Caco-2 (cell line): ENCODE data around the gene ZNF814. TPM values are rescaled to one million over a fixed set of nuclear protein-coding genes. Genes with fewer than 3 reads are reported as not detected.
A peak's percentile ranks its signal among the peaks of the same experiment; 100 is the strongest.
"Not testable (repeated sequence)": the region's sequence is repeated elsewhere in the genome, so short reads cannot be mapped to it uniquely, and the experiment has no call there.

Source experiments
- BruUV-seq: library from RNA; stranded (reverse); fragments of 400-500 nt; replicated peaks from 2 replicates; lab custom pipeline; 2021; lab: Mats Ljungman, UMichigan
- CTCF ChIA-PET: fragments of 300-600 bp; sonication (Branson Sonifier 250); formaldehyde crosslinking; loops from one replicate; lab custom pipeline; 2022; ENCODE audit warnings: antibody characterized with exemption; lab: Charles Lee
- POLR2A ChIA-PET: fragments of 300-600 bp; sonication (Branson Sonifier 250); formaldehyde crosslinking; loops from one replicate; lab custom pipeline; 2022; ENCODE audit warnings: antibody characterized with exemption; lab: Charles Lee
- DNase-seq, 2 experiments: peaks; one replicate each; pipeline versions ENCODE4 v3.0.0 to v3.0.0-alpha.2; 2020 to 2022
- H3K27me3 ChIP-seq: replicated peaks from 2 replicates; pipeline ENCODE4 v1.6.0; 2011; ENCODE audit warnings: low read length; ENCODE audit not compliant: control insufficient read depth, insufficient read depth
- H3K36me3 ChIP-seq: 2 replicates; pipeline ENCODE4 v1.5.1; 2011; ENCODE audit warnings: low read length; ENCODE audit not compliant: control insufficient read depth, insufficient read depth
- H3K4me1 ChIP-seq: fragments of 250-450 bp; sonication (Bioruptor Pico); 2 replicates; pipeline ENCODE4 v1.5.1; 2020; ENCODE audit warnings: mild to moderate bottlenecking
- H3K4me3 ChIP-seq: 2 replicates; pipeline ENCODE4 v1.5.1; 2011; ENCODE audit warnings: low read depth, mild to moderate bottlenecking, control low read depth, low read length
- H3K9me3 ChIP-seq: fragments of 250-450 bp; sonication (Bioruptor Pico); 2 replicates; pipeline ENCODE4 v1.5.1; 2020; ENCODE audit warnings: mild to moderate bottlenecking, moderate library complexity
- H3K27ac Mint-ChIP-seq: one replicate; pipeline ENCODE4 v1.8.0; 2022; ENCODE audit warnings: mixed read lengths; ENCODE audit not compliant: unreplicated experiment
- H3K27me3 Mint-ChIP-seq: one replicate; pipeline ENCODE4 v1.8.0; 2022; ENCODE audit warnings: mixed read lengths; ENCODE audit not compliant: insufficient read depth, unreplicated experiment
- H3K36me3 Mint-ChIP-seq: one replicate; pipeline ENCODE4 v1.8.0; 2022; ENCODE audit warnings: mild to moderate bottlenecking, mixed read lengths; ENCODE audit not compliant: insufficient read depth, unreplicated experiment
- H3K4me1 Mint-ChIP-seq: one replicate; pipeline ENCODE4 v1.8.0; 2022; ENCODE audit warnings: low read depth, mixed read lengths; ENCODE audit not compliant: unreplicated experiment
- H3K4me3 Mint-ChIP-seq: one replicate; pipeline ENCODE4 v1.8.0; 2022; ENCODE audit warnings: mild to moderate bottlenecking, moderate library complexity, mixed read lengths; ENCODE audit not compliant: unreplicated experiment
- H3K9me3 Mint-ChIP-seq: one replicate; pipeline ENCODE4 v1.8.0; 2022; ENCODE audit warnings: mixed read lengths; ENCODE audit not compliant: unreplicated experiment
- CTCF ChIP-seq, 2 experiments: fragments of 200-600 bp in 1 of 2; IDR thresholded peaks; 1 replicate in 1 of 2; 2 replicates in 1 of 2; pipeline versions ENCODE4 v1.5.1 to v1.8.0; 2011 to 2022; ENCODE audit warnings: antibody characterized with exemption in 1 of 2, control low read depth in 1 of 2, inconsistent platforms in 1 of 2, low read depth in 1 of 2, low read length in 1 of 2, mild to moderate bottlenecking in 1 of 2, moderate library complexity in 1 of 2; ENCODE audit not compliant: insufficient read depth in 1 of 2, severe bottlenecking in 1 of 2, unreplicated experiment in 1 of 2
- intact Hi-C: fragments of 100-400 bp; cut with micrococcal nuclease; formaldehyde crosslinking; loops from one replicate; pipeline ENCODE4 v1.10.0; 2022; ENCODE audit not compliant: unreplicated experiment
- total RNA-seq: library from RNA; stranded (reverse); gene quantifications from 2 replicates; pipeline ENCODE4 v1.2.3, GENCODE V29; 2022

ZNF814 gene
- total RNA-seq, 1 experiment from 2014 or later = 8.3 TPM

- Histone ChIP-seq H3K27me3 (no peaks in the 10 kb centered on the region), H3K9me3 (no peaks in the 10 kb centered on the region), H3K36me3 (no peaks in the 10 kb centered on the region), H3K4me3 (0 out of 2 replicates have a peak within 1 kb of the TSS, but pooled peaks have one; percentile 2), H3K4me1 (peaks cover 40% of the 10 kb centered on the region)
- Mint-ChIP-seq H3K4me1 (peaks cover 36% of the 10 kb centered on the region), H3K27ac (peak within 1 kb of the TSS; percentile 77), H3K27me3 (no peaks in the 10 kb centered on the region), H3K4me3 (peak within 1 kb of the TSS; percentile 34), H3K36me3 (peaks cover 72% of the 10 kb centered on the region), H3K9me3 (no peaks in the 10 kb centered on the region)
- intact Hi-C loops = no loop called here
- peak; percentile 79 to 81 for DNase-seq
- ChIA-PET POLR2A (no interaction called here), CTCF (interaction anchor here (1.1 to 1.2 kb wide), 2 partner anchors 11 kb away, joined by 4 to 5 read pairs; no protein-coding TSS in a partner anchor)
- peak; percentile 47 to 60 for TF ChIP-seq CTCF (IDR thresholded peaks at IDR 0.05; ENCODE audit: insufficient read depth in 1 of 2, low read depth in 1 of 2, low read length in 1 of 2, severe bottlenecking in 1 of 2, unreplicated experiment in 1 of 2)
- no TSS peak for BruUV-seq
These were observed 58.7 kb downstream of the ZNF814 start, which contains the start of gene ZNF587B for GRCh38 chr19:57830071-57830602. Gene ZNF587B, plus strand, starts transcription at chr19:57830299. Its CDS starts 230 bp downstream, at chr19:57830529.

- ChIA-PET POLR2A (no interaction called here), CTCF (no interaction called here)
- H3K4me3 ChIP-seq = no peak overlapping the region
- Mint-ChIP-seq H3K4me1 (peaks cover 39% of the 10 kb centered on the region), H3K27ac (peak overlapping the region; percentile 77), H3K27me3 (no peaks in the 10 kb centered on the region), H3K4me3 (peak overlapping the region; percentile 34), H3K9me3 (no peaks in the 10 kb centered on the region), H3K36me3 (peaks cover 73% of the 10 kb centered on the region)
- DNase-seq = no peak
- no TSS peak for BruUV-seq
- no peaks in the 10 kb centered on the region for H3K27me3 ChIP-seq
- no peaks in the 10 kb centered on the region for H3K9me3 ChIP-seq
- no peaks in the 10 kb centered on the region for H3K36me3 ChIP-seq
- peaks cover 45% of the 10 kb centered on the region for H3K4me1 ChIP-seq
- intact Hi-C loops = loop anchor here (1.0 kb wide), 1 partner anchor 13 kb away; no protein-coding TSS in a partner anchor
- no peak for TF ChIP-seq CTCF (IDR thresholded peaks at IDR 0.05; ENCODE audit: insufficient read depth in 1 of 2, low read depth in 1 of 2, low read length in 1 of 2, severe bottlenecking in 1 of 2, unreplicated experiment in 1 of 2)
These were observed 59.5 kb downstream of the ZNF814 start for GRCh38 chr19:57829316-57829715.

GRCh38 chr19:57825511-57825910 lies 63.3 kb downstream of the ZNF814 start:
- Mint-ChIP-seq H3K9me3 (no peaks in the 10 kb centered on the region), H3K4me3 (no peak overlapping the region), H3K4me1 (peaks cover 60% of the 10 kb centered on the region), H3K36me3 (peaks cover 86% of the 10 kb centered on the region), H3K27ac (no peak overlapping the region), H3K27me3 (no peaks in the 10 kb centered on the region)
- Histone ChIP-seq H3K27me3 (no peaks in the 10 kb centered on the region), H3K9me3 (no peaks in the 10 kb centered on the region), H3K4me1 (peaks cover 72% of the 10 kb centered on the region), H3K4me3 (no peak overlapping the region), H3K36me3 (no peaks in the 10 kb centered on the region; the same call in 1 of the 2 replicates)
- POLR2A ChIA-PET = no interaction called here
- BruUV-seq = no TSS peak
- CTCF ChIA-PET = no interaction called here
- DNase-seq = no peak
- intact Hi-C loops = no loop called here
- no peak for TF ChIP-seq CTCF (IDR thresholded peaks at IDR 0.05; ENCODE audit: insufficient read depth in 1 of 2, low read depth in 1 of 2, low read length in 1 of 2, severe bottlenecking in 1 of 2, unreplicated experiment in 1 of 2)

DNA sequence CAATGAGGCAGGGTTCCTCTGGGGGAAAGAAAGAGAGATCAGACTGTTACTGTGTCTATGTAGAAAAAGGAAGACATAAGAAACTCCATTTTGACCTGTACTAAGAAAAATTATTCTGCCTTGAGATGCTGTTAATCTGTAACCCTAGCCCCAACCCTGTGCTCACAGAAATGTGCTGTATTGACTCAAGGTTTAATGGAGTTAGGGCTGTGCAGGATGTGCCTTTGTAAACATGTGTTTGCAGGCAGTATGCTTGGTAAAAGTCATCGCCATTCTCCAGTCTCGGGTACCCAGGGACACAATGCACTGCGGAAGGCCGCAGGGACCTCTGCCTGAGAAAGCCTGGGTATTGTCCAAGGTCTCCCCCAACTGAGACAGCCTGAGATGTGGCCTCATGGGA lies 65.2 kb downstream of the ZNF814 start:
- H3K27me3 ChIP-seq, CTCF ChIA-PET, POLR2A ChIA-PET, intact Hi-C loops, H3K4me3 ChIP-seq, H3K9me3 ChIP-seq, H3K9me3 Mint-ChIP-seq, H3K36me3 ChIP-seq, H3K27me3 Mint-ChIP-seq, BruUV-seq, DNase-seq: not testable (repeated sequence)
- H3K4me3 Mint-ChIP-seq = peak overlapping the region; percentile 54
- H3K36me3 Mint-ChIP-seq = peaks cover 82% of the 10 kb centered on the region
- H3K27ac Mint-ChIP-seq = peak overlapping the region; percentile 69
- peaks cover 56% of the 10 kb centered on the region for H3K4me1 ChIP-seq
- peaks cover 50% of the 10 kb centered on the region for H3K4me1 Mint-ChIP-seq

DNA sequence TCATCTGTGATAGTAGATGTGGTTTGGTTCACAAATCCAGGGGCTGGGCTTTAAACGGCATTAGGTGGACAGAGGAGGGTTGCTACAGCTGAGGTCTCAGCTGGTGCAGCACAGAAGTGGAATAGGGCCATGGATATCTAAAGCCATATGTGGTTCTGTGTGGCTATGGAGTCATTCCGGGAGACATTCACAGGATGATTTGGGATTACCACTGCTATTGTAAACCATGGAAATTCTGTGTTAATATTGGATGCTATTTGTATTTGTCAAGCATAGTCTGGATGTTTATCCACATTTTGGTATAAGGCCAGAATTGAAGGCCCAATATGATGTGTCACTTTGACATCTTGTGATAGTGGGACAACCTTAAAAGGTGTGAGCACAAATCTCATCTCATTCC lies 65.7 kb downstream of the ZNF814 start:
- DNase-seq, H3K4me3 ChIP-seq, H3K36me3 ChIP-seq, H3K27me3 ChIP-seq, H3K27me3 Mint-ChIP-seq, POLR2A ChIA-PET, CTCF ChIA-PET, H3K9me3 Mint-ChIP-seq, BruUV-seq, H3K9me3 ChIP-seq, intact Hi-C loops: not testable (repeated sequence)
- H3K4me3 Mint-ChIP-seq = peak overlapping the region; percentile 60
- H3K4me1 Mint-ChIP-seq = peaks cover 55% of the 10 kb centered on the region
- peak overlapping the region; percentile 69 for H3K27ac Mint-ChIP-seq
- peaks cover 77% of the 10 kb centered on the region for H3K36me3 Mint-ChIP-seq
- peaks cover 56% of the 10 kb centered on the region for H3K4me1 ChIP-seq
